B cell (primary cell): ENCODE measurements around the gene KIAA0319L. TPM values are rescaled to one million over a fixed set of nuclear protein-coding genes. Genes with fewer than 3 reads are reported as not detected.

ENCODE experiments used
- ATAC-seq: fragments of 200-7000 bp; cut with Tn5 transposase; one replicate; pipeline ENCODE4 v1.10.0; 2021; ENCODE audit warnings: low read depth, mild to moderate bottlenecking, moderate number of reproducible peaks, moderate library complexity
- CTCF ChIA-PET: fragments of 350-600 bp; sonication (Branson Sonifier 250); formaldehyde crosslinking; loops from one replicate; lab custom pipeline; 2021; ENCODE audit warnings: antibody characterized with exemption, inconsistent platforms; lab: Charles Lee
- POLR2A ChIA-PET: fragments of 350-600 bp; sonication (Branson Sonifier 250); formaldehyde crosslinking; loops from one replicate; lab custom pipeline; 2021; ENCODE audit warnings: antibody characterized with exemption; lab: Charles Lee
- DNase-seq: peaks from one replicate; pipeline ENCODE4 v3.0.0; 2013
- H2AFZ ChIP-seq: 2 replicates; pipeline ENCODE4 v1.6.1; 2012; ENCODE audit warnings: mild to moderate bottlenecking, low read depth, low read length; ENCODE audit not compliant: insufficient read depth, poor library complexity, severe bottlenecking
- H3K27ac ChIP-seq, 2 donors: 1 replicate in 1 of 2; 2 replicates in 1 of 2; pipeline ENCODE4 v1.5.1; 2012 to 2013; ENCODE audit warnings: low read length in 2 of 2, mild to moderate bottlenecking in 2 of 2, moderate library complexity in 1 of 2
- H3K27me3 ChIP-seq, 4 experiments: fragments of 200-600 bp in 1 of 4; sonication (generic) in 1 of 4; replicated peaks in 1 of 4; 1 replicate in 2 of 4; 2 replicates in 2 of 4; pipeline versions ENCODE4 v1.6.1 to v1.7.0; 2013 to 2016; ENCODE audit warnings: low read length in 3 of 4, mild to moderate bottlenecking in 2 of 4, mixed read lengths in 1 of 4, moderate library complexity in 1 of 4; ENCODE audit not compliant: insufficient read depth in 4 of 4, control insufficient read depth in 3 of 4; ENCODE audit errors: control extremely low read depth in 1 of 4
- H3K36me3 ChIP-seq, 2 experiments: replicated peaks in 1 of 2; 1 replicate in 1 of 2; 2 replicates in 1 of 2; pipeline versions ENCODE4 v1.6.1 to v1.7.1; 2013; ENCODE audit warnings: low read length in 1 of 2; ENCODE audit not compliant: insufficient read depth in 2 of 2, control insufficient read depth in 1 of 2; ENCODE audit errors: control extremely low read depth in 1 of 2, extremely low read depth in 1 of 2
- H3K4me1 ChIP-seq, 2 donors: fragments of 200-600 bp in 1 of 2; sonication (generic) in 1 of 2; 1 replicate in 1 of 2; 2 replicates in 1 of 2; pipeline versions ENCODE4 v1.5.1 to v1.6.1; 2013 to 2017; ENCODE audit warnings: low read length in 2 of 2; ENCODE audit not compliant: control insufficient read depth in 2 of 2, insufficient read depth in 2 of 2
- H3K4me2 ChIP-seq: replicated peaks from 2 replicates; pipeline ENCODE3; 2012; ENCODE audit warnings: mild to moderate bottlenecking, low read depth, low read length; ENCODE audit not compliant: poor library complexity, severe bottlenecking
- H3K4me3 ChIP-seq, 5 experiments: fragments of 200-600 bp in 1 of 5; sonication (generic) in 1 of 5; 1 replicate in 3 of 5; 2 replicates in 2 of 5; pipeline versions ENCODE4 v1.5.1 to v1.7.0; 2011 to 2016; ENCODE audit warnings: low read length in 4 of 5, mild to moderate bottlenecking in 4 of 5, low read depth in 2 of 5, control low read depth in 1 of 5, moderate library complexity in 1 of 5; ENCODE audit not compliant: insufficient read depth in 1 of 5; ENCODE audit errors: control extremely low read depth in 1 of 5, extremely low read depth in 1 of 5
- H3K79me2 ChIP-seq: fragments of 200-600 bp; sonication (generic); one replicate; pipeline ENCODE4 v1.6.0; 2016; ENCODE audit warnings: low read length; ENCODE audit not compliant: control insufficient read depth, insufficient read depth
- H3K9ac ChIP-seq: fragments of 200-600 bp; sonication (generic); 2 replicates; pipeline ENCODE4 v1.6.1; 2017; ENCODE audit warnings: mild to moderate bottlenecking, low read length, moderate library complexity
- H3K9me3 ChIP-seq, 3 donors: one replicate each; pipeline versions ENCODE4 v1.6.1 to v1.7.1; 2013; ENCODE audit warnings: low read length in 2 of 3; ENCODE audit not compliant: control insufficient read depth in 2 of 3, insufficient read depth in 1 of 3; ENCODE audit errors: control extremely low read depth in 1 of 3
- H4K20me1 ChIP-seq: 2 replicates; pipeline ENCODE4 v1.6.0; 2012; ENCODE audit warnings: mild to moderate bottlenecking, low read length; ENCODE audit not compliant: insufficient read depth, control insufficient read depth, poor library complexity, severe bottlenecking
- H3K27ac Mint-ChIP-seq: one replicate; pipeline ENCODE4 v1.8.0; 2021; ENCODE audit warnings: mixed read lengths
- H3K27me3 Mint-ChIP-seq: one replicate; pipeline ENCODE4 v1.8.0; 2021; ENCODE audit warnings: mixed read lengths
- H3K4me1 Mint-ChIP-seq: one replicate; pipeline ENCODE4 v1.8.0; 2021; ENCODE audit warnings: mixed read lengths
- H3K4me3 Mint-ChIP-seq: one replicate; pipeline ENCODE4 v1.8.0; 2021; ENCODE audit warnings: mixed read lengths
- H3K9me3 Mint-ChIP-seq: one replicate; pipeline ENCODE4 v1.8.0; 2022; ENCODE audit warnings: mixed read lengths; ENCODE audit not compliant: insufficient read depth
- CTCF ChIP-seq: fragments of 200-600 bp; IDR thresholded peaks from one replicate; pipeline ENCODE4 v1.8.0; 2022; ENCODE audit warnings: antibody characterized with exemption, mild to moderate bottlenecking
- EZH2 ChIP-seq: IDR thresholded peaks from 2 replicates; pipeline ENCODE4 v1.6.1; 2012; ENCODE audit warnings: borderline replicate concordance, low read depth, mild to moderate bottlenecking, moderate library complexity, low read length; ENCODE audit not compliant: insufficient read depth, poor library complexity, severe bottlenecking
- WGBS: methylation state at CpG from one replicate; pipeline ENCODE4 v1.1.5; 2013; ENCODE audit warnings: missing lambda C conversion rate; ENCODE audit not compliant: insufficient coverage; 5-methylcytosine and 5-hydroxymethylcytosine counted together
- intact Hi-C: fragments of 100-400 bp; cut with micrococcal nuclease; formaldehyde crosslinking; loops from one replicate; pipeline ENCODE4 v1.10.0; 2022
- polyA plus RNA-seq: library from polyadenylated mRNA; depleted of rRNA; stranded (reverse); fragments of >200 nt; gene quantifications from 2 replicates; pipeline ENCODE4 v1.2.3, GENCODE V29; 2012
- total RNA-seq, 2 donors: library from RNA; stranded (reverse); fragments of 120-200 nt in 1 of 2; gene quantifications; 1 replicate in 1 of 2; 2 replicates in 1 of 2; pipeline versions ENCODE4 v1.2.3 to v1.2.4, GENCODE V29; 2013 to 2022

KIAA0319L gene
- total and polyA plus RNA-seq, 2 donors (not counting 1 experiment from before 2014, with no cell fraction given), result 35.9 to 78.1 TPM

GRCh38 chr1:35394386-35394785, 162.8 kb downstream of the KIAA0319L start:
- ATAC-seq (no peak), DNase-seq (no peak)
- H3K9ac ChIP-seq, result no peak overlapping the region
- Mint-ChIP-seq H3K9me3 (no peaks in the 10 kb centered on the region), H3K4me3 (no peak overlapping the region), H3K27me3 (no peaks in the 10 kb centered on the region), H3K27ac (no peak overlapping the region), H3K4me1 (no peaks in the 10 kb centered on the region)
- H3K27me3 ChIP-seq, result no peaks in the 10 kb centered on the region
- H3K9me3 ChIP-seq, result no peaks in the 10 kb centered on the region
- no peak overlapping the region for H3K4me2 ChIP-seq
- H3K79me2 ChIP-seq, result no peaks in the 10 kb centered on the region
- TF ChIP-seq EZH2, result no peak
- TF ChIP-seq CTCF, result no peak
- 100% methylated on average over 1 of the region's 2 CpGs for WGBS
- ChIA-PET CTCF (no interaction called here), POLR2A (no interaction called here)
- no peaks in the 10 kb centered on the region for H3K4me1 ChIP-seq
- peaks cover 16 to 65% of the 10 kb centered on the region in 2 experiments for H3K36me3 ChIP-seq
- no peak overlapping the region for H3K27ac ChIP-seq
- no peak overlapping the region for H2AFZ ChIP-seq
- intact Hi-C loops, result no loop called here
- H3K4me3 ChIP-seq, result no peak overlapping the region
- no peaks in the 10 kb centered on the region for H4K20me1 ChIP-seq

GRCh38 chr1:35390600-35391494, 166.4 kb downstream of the KIAA0319L start:
- peaks cover 0 to 59% of the 10 kb centered on the region in 2 experiments for H3K36me3 ChIP-seq
- no peaks in the 10 kb centered on the region for H3K4me1 ChIP-seq
- no peak overlapping the region for H3K4me3 Mint-ChIP-seq
- ChIA-PET CTCF (no interaction called here), POLR2A (no interaction called here)
- H3K79me2 ChIP-seq, result no peaks in the 10 kb centered on the region
- 96% methylated on average over 8 of the region's 10 CpGs for WGBS
- no peak for TF ChIP-seq CTCF
- TF ChIP-seq EZH2, result no peak
- no peaks in the 10 kb centered on the region for H4K20me1 ChIP-seq
- intact Hi-C loops, result no loop called here
- H2AFZ ChIP-seq, result no peak overlapping the region
- H3K27me3 Mint-ChIP-seq, result no peaks in the 10 kb centered on the region
- no peak overlapping the region for H3K9ac ChIP-seq
- no peak overlapping the region for H3K4me2 ChIP-seq
- H3K27me3 ChIP-seq, result no peaks in the 10 kb centered on the region
- no peak overlapping the region for H3K27ac Mint-ChIP-seq
- H3K9me3 Mint-ChIP-seq, result no peaks in the 10 kb centered on the region
- H3K4me1 Mint-ChIP-seq, result no peaks in the 10 kb centered on the region
- no peak overlapping the region for H3K4me3 ChIP-seq
- DNase-seq, result no peak
- H3K27ac ChIP-seq, result no peak overlapping the region
- H3K9me3 ChIP-seq, result no peaks in the 10 kb centered on the region
- ATAC-seq, result no peak
